ENCODE data around the gene MARCHF3. TPM values are rescaled to one million over a fixed set of nuclear protein-coding genes. Genes with fewer than 3 reads are reported as not detected.
A peak's percentile ranks its signal among the peaks of the same experiment; 100 is the strongest.

The MARCHF3 gene
- total and polyA plus RNA-seq, 10 donors, result 2.3 to 14.8 (median 10.9) TPM

GRCh38 chr5:126866851-126867636 is 163.3 kb downstream of the MARCHF3 start:
- no peak overlapping the region for H3K4me3 ChIP-seq
- H3K9me3 ChIP-seq, result no peaks in the 10 kb centered on the region
- TF ChIP-seq POLR2AphosphoS5 (IDR thresholded peaks at IDR 0.05) (no peak), CTCF (IDR thresholded peaks at IDR 0.05 in 8 of 11, conservative IDR thresholded peaks at IDR 0.05 in 3 of 11) (no peak), POLR2A (IDR thresholded peaks at IDR 0.05) (no peak)
- no peaks in the 10 kb centered on the region for H3K27me3 ChIP-seq (replicated peaks in 1 of 7)
- DNase-seq, result no peak
- H3K27ac ChIP-seq, result no peak overlapping the region
- WGBS, 5 donors, result 74 to 81% (median 77%) methylated on average over 8 of the region's 8 CpGs
- peaks cover 2 to 32% (median 13%) of the 10 kb centered on the region in 6 donors for H3K4me1 ChIP-seq
- intact Hi-C loops (cut with DNase I; ENCODE audit: low total_unique reads), result no loop called here
- peaks cover 0 to 13% (median 0%) of the 10 kb centered on the region in 6 donors for H3K36me3 ChIP-seq

DNA sequence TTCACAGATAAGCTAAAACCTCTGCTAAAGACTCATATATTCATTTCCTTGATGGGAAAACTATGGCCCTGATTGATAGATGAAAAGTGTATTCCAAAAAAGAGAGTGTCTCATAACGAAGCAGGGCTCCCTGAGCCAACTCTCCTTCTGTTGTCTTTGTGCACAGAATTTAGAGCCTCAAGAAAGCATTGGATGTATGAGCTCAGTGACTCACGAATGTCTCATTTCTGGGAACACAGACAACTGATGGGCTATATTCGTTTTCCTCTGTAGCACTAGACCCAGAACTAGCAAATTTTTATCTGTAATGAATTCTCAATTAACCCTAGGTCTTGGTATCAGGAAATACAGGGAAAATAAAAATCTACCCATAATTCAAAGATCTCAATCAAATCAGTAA is 165.1 kb downstream of the MARCHF3 start:
- peaks cover 2 to 28% (median 13%) of the 10 kb centered on the region in 6 donors for H3K4me1 ChIP-seq
- no peaks in the 10 kb centered on the region for H3K9me3 ChIP-seq
- no peak overlapping the region for H3K4me3 ChIP-seq
- H3K27ac ChIP-seq, result peak overlapping the region in 1 of 8 donors; percentile 13
- no peak for TF ChIP-seq POLR2AphosphoS5 (IDR thresholded peaks at IDR 0.05)
- no peak for TF ChIP-seq CTCF (IDR thresholded peaks at IDR 0.05 in 8 of 11, conservative IDR thresholded peaks at IDR 0.05 in 3 of 11)
- TF ChIP-seq POLR2A (IDR thresholded peaks at IDR 0.05), result no peak
- 70 to 83% (median 81%) methylated on average over 3 of the region's 3 CpGs for WGBS, 5 donors
- intact Hi-C loops (cut with DNase I; ENCODE audit: low total_unique reads), result no loop called here
- H3K27me3 ChIP-seq (replicated peaks in 1 of 7), result no peaks in the 10 kb centered on the region
- no peak for DNase-seq
- H3K36me3 ChIP-seq, result peaks cover 0 to 7% (median 0%) of the 10 kb centered on the region in 6 donors

- TF ChIP-seq POLR2AphosphoS5 (IDR thresholded peaks at IDR 0.05) (no peak), CTCF (IDR thresholded peaks at IDR 0.05 in 8 of 11, conservative IDR thresholded peaks at IDR 0.05 in 3 of 11) (no peak)
- peaks cover under 1 to 21% (median 10%) of the 10 kb centered on the region in 6 donors for H3K4me1 ChIP-seq
- H3K9me3 ChIP-seq, result no peaks in the 10 kb centered on the region
- H3K36me3 ChIP-seq, result peaks cover 0 to 7% (median 0%) of the 10 kb centered on the region in 6 donors
- 91 to 97% (median 95%) methylated on average over 22 of the region's 22 CpGs for whole genome bisulfite sequencing, 5 donors
- no peak overlapping the region for H3K4me3 ChIP-seq
- intact Hi-C loops (cut with DNase I; ENCODE audit: low total_unique reads), result no loop called here
- peak overlapping the region in 1 of 8 donors; percentile 0 for H3K27ac ChIP-seq
- no peaks in the 10 kb centered on the region for H3K27me3 ChIP-seq (replicated peaks in 1 of 7)
- DNase-seq, result no peak
These were observed 166.2 kb downstream of the MARCHF3 start for GRCh38 chr5:126864042-126864688.

GRCh38 chr5:126863402-126863801 is 167.0 kb downstream of the MARCHF3 start:
- DNase-seq, result no peak
- Histone ChIP-seq H3K27ac (no peak overlapping the region), H3K4me3 (no peak overlapping the region), H3K4me1 (peaks cover 0 to 14% (median 4%) of the 10 kb centered on the region in 6 donors), H3K27me3 (replicated peaks in 1 of 7) (no peaks in the 10 kb centered on the region), H3K9me3 (no peaks in the 10 kb centered on the region), H3K36me3 (peaks cover 0 to 7% (median 0%) of the 10 kb centered on the region in 6 donors)
- TF ChIP-seq CTCF (IDR thresholded peaks at IDR 0.05 in 8 of 11, conservative IDR thresholded peaks at IDR 0.05 in 3 of 11), result no peak
- 94 to 98% (median 98%) methylated on average over 4 of the region's 4 CpGs for WGBS, 5 donors
- intact Hi-C loops (cut with DNase I; ENCODE audit: low total_unique reads), result no loop called here

Data from spleen (tissue), 11 donors.